Epidermal melanocyte (primary cell): ENCODE measurements around the gene CAMK2D.
A peak's percentile ranks its signal among the peaks of the same experiment; 100 is the strongest.

Source experiments
- DNase-seq: peaks from one replicate; pipeline ENCODE4 v3.0.0; 2011; ENCODE audit warnings: low spot score; ENCODE audit not compliant: insufficient read length

The CAMK2D gene

GRCh38 chr4:113528395-113528794 is 233.1 kb downstream of the CAMK2D start:
- no peak for DNase-seq

GRCh38 chr4:113525521-113525920 is 236.0 kb downstream of the CAMK2D start:
- no peak for DNase-seq

GRCh38 chr4:113524505-113525186 is 236.9 kb downstream of the CAMK2D start:
- DNase-seq, result no peak

- no peak for DNase-seq
These were observed 237.4 kb downstream of the CAMK2D start for GRCh38 chr4:113524096-113524495.

GRCh38 chr4:113522433-113522832 is 239.1 kb downstream of the CAMK2D start:
- no peak for DNase-seq

- no peak for DNase-seq
These were observed 248.2 kb downstream of the CAMK2D start for GRCh38 chr4:113513382-113513781.

GRCh38 chr4:113512880-113513279 is 248.7 kb downstream of the CAMK2D start:
- no peak for DNase-seq

- DNase-seq, result no peak
These were observed 249.6 kb downstream of the CAMK2D start for GRCh38 chr4:113511944-113512343.

GRCh38 chr4:113509851-113510250 is 251.7 kb downstream of the CAMK2D start:
- no peak for DNase-seq

GRCh38 chr4:113505044-113505443 is 256.5 kb downstream of the CAMK2D start:
- no peak for DNase-seq

- no peak for DNase-seq
These were observed 257.1 kb downstream of the CAMK2D start for GRCh38 chr4:113504422-113504821.

GRCh38 chr4:113503691-113504090 is 257.8 kb downstream of the CAMK2D start:
- no peak for DNase-seq

- no peak for DNase-seq
These were observed 258.6 kb downstream of the CAMK2D start for GRCh38 chr4:113502906-113503305.

- DNase-seq, result peak; percentile 38
These were observed 259.1 kb downstream of the CAMK2D start for GRCh38 chr4:113502476-113502875.

- DNase-seq, result no peak
These were observed 261.1 kb downstream of the CAMK2D start for GRCh38 chr4:113500424-113500823.

GRCh38 chr4:113499696-113500095 is 261.8 kb downstream of the CAMK2D start:
- DNase-seq, result no peak

GRCh38 chr4:113499166-113499565 is 262.4 kb downstream of the CAMK2D start:
- no peak for DNase-seq

- DNase-seq, result no peak
These were observed 264.2 kb downstream of the CAMK2D start for GRCh38 chr4:113497154-113497884.

- no peak for DNase-seq
These were observed 264.8 kb downstream of the CAMK2D start for GRCh38 chr4:113496698-113497097.

- no peak for DNase-seq
These were observed 265.7 kb downstream of the CAMK2D start for GRCh38 chr4:113495790-113496189.

GRCh38 chr4:113483131-113483530 is 278.4 kb downstream of the CAMK2D start:
- DNase-seq, result no peak

GRCh38 chr4:113482325-113482724 is 279.2 kb downstream of the CAMK2D start:
- DNase-seq, result no peak

- DNase-seq, result no peak
These were observed 279.7 kb downstream of the CAMK2D start for GRCh38 chr4:113481820-113482219.
